CD4-positive, alpha-beta T cell treated with Interleukin-10 for 1 hour (primary cell): Measurements from ENCODE around the gene TRAIP.
"Not testable (repeated sequence)": the region's sequence is repeated elsewhere in the genome, so short reads cannot be mapped to it uniquely, and the experiment has no call there.

ENCODE experiments used
- DNase-seq: peaks from one replicate; pipeline ENCODE4 v3.0.0-alpha.2; 2020

TRAIP gene, protein sequence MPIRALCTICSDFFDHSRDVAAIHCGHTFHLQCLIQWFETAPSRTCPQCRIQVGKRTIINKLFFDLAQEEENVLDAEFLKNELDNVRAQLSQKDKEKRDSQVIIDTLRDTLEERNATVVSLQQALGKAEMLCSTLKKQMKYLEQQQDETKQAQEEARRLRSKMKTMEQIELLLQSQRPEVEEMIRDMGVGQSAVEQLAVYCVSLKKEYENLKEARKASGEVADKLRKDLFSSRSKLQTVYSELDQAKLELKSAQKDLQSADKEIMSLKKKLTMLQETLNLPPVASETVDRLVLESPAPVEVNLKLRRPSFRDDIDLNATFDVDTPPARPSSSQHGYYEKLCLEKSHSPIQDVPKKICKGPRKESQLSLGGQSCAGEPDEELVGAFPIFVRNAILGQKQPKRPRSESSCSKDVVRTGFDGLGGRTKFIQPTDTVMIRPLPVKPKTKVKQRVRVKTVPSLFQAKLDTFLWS

DNA sequence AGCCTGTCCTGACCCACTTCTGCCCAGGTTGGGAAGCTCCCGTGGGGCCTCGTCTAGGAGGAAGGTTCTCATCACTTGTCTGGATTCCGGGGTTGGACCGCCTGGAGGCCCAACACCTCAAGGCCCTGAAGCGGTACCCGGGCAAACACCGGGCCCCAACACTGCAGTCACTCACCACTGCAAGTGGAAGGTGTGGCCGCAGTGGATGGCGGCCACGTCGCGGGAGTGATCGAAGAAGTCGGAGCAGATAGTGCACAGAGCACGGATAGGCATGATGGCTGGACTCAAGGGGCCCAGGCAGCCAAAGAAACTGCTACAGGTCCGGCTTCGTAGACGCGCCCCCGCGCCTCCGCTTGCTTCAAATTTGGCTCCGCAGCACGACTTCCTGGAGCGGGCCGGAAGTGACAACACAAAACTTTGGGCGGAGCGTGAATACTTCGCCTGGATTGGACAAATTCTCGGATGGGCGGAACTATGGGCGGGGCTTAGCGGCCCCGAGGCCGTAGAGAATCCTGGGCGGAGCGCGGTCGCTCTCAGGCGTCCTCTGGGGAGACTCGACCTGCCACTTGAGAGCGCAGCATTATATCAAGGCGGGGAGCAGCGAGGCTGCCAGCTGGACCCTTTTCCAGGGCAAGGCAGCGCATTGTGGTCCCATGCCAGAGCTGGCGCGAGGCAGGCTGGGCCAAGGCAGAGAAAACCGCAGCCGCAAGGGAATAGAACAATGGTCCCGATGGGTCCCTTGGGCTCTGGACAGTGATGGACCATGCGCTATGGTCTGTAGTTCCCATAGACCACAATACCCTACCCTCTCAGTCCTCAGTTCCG, at the start of gene TRAIP:
Gene TRAIP (minus strand): TSS at position 384 of the 825 bp plus-strand sequence. CDS start 111 bp downstream, at position 273.
- peak; percentile 96 for DNase-seq

DNA sequence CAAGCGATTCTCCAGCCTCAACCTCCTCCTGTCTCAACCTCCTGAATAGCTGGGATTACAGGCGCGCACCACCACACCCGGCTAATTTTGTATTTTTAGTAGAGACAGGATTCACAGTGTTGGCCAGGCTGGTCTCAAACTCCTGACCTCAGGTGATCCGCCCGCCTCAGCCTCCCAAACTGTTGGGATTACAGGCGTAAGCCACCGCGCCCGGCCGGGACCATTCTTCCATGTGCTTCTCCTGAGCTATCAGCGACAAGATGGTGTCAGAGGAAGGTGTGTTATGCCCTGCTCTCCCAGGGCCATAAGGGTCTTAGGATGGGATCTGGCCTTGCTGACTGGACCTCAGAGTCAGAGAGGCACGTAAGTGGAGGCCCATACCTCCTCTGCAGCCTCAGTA, 48.1 kb upstream of the TRAIP start:
- not testable (repeated sequence) for DNase-seq

DNA sequence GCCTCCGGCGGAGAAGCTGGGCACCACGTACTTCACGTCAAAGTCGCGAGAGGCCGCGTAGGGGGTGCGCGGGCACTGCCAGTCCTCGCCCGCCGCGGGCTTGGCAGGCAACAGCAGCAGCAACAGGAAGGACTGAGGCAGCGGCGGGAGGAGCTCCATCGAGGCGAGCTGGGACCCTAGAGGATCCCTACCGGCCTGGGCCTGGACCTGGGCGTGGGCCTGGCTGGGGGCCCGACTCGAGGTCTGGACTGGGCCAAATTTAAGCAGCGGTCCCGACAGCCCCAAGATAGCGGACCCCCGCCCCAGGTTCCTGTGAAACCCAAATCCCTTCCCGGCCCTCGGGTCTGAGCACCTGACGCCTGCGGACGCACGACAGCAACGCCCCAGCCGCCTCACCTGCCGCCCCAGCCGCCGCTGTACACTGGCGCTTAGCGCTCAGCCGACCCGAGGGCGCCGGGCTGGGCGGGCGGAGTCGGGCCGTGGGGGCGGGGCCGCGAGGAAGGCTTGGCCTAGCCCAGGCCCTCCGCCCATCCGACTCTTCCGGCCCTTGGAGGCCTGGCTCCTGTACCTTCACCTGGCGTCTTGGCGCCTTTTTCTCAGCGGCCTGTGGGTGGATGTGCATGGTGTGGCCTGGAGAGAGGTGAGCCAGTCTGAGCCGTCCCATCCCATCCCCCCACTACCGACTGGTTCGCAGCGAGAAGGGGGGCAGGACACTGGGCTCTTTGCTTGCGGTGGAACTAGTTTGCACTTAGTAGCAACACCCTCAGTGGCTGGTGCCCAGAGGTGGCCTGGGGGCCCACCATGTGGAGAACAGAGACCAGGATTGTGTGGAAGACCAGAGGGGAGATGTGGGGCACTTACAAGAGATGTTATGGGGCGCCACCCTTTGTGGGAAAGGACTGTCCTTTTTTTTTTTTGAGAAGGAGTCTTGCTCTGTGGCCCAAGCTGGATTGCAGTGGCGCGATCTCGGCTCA, 47.4 kb upstream of the TRAIP start, which contains the start of gene MST1R:
Gene MST1R (minus strand): TSS at position 423 of the 974 bp plus-strand sequence. CDS start 264 bp downstream, at position 159.
- DNase-seq = peak; percentile 86

DNA sequence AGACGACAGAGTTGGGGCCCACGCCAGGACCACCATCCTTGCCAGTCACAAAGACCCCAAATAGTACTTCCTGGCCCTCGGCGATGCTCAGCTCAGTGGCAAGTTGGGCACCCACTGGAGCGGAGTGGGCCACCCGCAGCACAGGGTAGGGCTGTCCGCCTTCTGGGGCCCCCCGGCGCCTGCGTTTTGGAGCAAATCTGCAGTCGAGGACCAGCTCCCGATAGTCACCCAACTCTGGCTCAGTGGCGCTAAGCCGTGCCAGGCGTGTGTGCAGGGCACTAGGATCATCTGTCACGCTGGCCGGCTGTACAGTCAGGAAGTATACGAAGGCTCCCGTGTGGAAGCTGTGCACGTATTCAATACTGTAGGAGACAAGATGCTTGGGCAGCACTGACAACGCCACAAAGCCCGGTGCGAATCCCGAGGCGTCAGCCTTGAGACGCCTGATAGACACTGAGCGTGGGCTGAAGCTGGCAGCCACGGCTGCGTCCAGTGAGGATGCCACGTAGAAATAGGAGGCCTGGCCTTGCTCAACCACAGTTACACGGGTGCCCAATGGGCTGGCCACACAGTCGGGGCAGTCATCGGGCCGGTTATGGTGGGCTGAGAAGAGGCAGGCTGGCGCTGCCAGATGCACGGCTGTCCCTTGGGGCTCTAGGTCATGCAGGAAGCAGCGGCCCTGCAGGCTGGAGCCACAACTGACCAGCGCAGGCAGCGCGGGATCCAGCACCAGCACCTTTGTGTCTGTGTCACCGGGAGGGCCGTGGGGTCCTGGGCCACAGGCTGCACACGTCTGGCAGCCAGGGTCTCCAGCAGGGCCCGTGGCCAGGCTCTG, 46.4 kb upstream of the TRAIP start:
- DNase-seq = no peak

DNA sequence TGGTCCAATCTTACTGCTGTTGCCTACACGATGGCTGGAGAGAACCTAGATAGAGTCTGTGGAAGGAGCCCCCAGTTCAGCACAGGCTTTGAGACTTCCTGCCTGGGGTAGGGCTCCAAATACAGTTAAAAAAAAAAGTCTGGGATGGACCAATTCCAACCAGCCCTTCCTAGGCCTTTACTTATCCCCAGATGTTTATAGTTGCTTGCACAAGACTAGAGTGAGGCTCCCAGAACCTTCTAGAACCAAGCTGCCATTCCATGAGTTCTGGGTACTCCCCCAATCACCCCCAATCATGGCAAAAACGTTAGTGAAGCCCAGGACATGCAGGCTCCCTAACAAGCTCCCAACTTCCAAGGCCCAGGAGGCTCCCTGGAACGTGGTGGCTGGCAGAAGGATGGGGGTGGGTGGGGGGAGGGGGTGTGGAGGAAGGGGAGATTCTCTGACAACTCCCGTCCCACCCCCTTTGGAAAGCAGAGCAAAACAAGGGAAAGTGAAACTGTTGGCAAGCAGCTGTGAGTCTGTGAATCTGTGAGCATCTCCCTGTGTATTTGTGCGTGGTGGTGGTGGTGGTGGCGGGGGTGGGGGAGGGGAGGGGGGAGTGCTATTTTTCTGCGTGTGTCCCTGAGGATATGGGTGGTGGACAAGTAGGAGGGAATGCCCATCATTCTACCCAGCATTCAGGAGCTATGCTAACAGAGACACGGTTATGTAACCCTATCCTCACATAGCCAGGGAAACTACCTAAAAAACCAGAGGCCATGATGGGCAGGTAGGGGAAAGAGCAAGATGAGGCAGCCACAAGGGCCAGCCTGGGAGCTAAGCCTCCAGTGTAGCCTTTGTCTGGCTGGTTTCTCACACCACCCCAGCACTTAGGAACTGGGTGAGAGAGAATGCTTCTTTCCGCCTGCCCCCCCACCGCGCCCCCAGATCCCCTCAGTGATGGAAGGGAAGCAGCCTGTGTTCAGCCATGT, 45.3 kb upstream of the TRAIP start:
- DNase-seq = no peak

DNA sequence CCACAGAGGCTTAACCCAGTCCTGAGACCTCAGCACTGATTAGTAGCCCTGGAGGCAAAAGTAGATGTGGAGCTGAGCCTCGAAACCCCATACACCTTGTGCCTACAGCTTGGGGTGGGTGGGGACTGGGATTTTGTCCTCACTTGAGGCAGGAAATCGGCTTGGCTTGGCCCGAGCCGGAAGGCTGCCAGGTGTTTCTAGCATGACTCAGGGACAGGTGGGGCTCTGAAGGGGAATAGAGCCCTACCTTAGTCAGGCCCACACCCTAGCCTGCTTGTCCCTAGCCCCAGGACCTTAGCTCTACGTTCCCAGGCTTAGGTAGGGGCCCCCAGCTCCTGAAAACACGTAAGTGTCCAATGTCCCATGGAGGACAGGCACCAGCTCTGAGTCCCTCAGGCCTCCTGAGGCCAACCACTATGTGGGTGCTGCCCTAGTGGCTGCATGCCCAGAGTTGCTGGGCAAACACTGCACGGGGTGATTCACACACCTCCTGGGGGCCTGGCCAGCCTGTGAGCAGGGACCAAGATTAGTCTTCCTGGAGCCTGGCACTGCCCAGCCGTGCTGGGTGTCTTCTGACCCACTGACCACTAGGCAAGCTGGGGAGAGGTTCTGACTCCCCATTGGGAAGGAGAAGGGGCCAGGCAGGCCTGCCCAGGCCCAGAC, 44.3 kb upstream of the TRAIP start:
- no peak for DNase-seq

DNA sequence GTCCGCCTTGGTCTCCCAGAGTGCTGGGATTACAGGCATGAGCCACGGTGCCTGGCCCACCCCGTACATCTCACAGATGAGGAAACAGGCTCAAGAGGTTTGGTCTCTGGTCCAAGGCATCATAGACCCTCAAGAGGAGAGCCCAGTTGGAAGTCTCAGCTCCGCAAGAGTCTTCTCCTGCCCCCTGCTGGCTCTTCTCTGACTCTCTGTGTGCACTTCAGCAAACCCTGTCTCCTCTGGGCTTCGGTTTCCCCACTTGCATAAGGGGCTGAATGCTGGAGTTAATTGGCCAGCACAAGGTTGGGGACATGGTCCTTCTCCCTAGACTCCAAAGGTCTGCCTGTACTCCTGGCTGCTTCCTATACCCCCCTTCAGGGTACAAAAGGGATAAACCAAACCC, 43.5 kb upstream of the TRAIP start:
- DNase-seq = no peak

DNA sequence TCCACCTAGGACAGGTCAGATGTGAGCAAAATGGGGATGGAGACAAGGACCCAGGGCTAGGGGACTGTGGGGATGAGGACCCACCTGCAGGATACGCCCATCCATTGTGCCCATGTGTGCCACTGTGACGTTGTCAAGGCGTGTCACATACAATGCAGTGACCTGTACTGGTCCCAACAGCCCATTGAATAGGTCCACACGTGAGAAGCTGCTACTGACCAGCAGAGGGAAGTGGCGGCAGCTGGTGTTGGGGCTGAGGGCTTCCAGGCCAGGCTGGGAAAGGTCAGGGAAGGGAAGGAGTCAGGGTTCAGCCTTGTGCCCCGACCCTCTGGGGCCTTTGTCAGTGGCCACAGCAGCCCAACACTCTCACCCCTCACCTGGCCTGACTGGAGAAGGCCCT, 42.6 kb upstream of the TRAIP start:
- DNase-seq = no peak

DNA sequence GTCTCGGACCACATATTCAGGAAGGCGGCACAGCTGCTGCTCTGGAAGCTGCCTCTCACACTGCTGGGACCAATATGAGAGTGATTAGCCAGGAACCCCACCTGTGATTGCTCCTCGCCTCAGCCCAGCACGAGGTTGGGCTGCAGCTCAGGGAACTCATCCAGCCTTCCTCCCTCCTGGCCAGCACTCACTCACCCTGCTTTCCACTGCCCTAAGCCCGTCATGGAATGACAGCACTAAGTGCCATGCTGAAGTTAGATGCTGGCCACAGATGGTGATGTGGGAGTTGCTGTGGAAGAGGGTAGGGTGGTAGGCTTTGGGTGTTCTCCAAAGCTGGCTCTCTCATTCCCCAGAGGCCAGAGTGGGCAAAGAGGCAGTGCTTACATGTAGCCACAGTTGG, 40.0 kb upstream of the TRAIP start:
- DNase-seq = no peak

DNA sequence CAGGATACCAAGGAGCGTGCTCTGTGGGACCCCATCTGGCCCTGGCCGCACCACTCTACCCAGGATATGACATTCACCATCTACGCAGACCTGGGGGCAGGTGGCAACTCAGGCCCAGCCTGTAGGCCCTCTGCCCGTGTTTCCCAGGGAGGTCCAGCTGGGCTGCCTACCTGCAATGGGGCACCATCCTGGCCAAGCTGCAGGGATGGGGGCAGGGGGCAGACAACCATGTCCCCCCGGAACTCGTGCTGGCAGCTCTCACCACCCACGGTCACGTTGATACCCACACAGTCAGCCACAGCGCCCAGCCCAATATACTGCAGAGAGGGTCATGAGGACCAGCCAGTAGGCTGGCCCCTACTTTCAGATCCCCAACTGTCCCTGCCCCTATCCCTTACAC, 39.4 kb upstream of the TRAIP start:
- DNase-seq = no peak

DNA sequence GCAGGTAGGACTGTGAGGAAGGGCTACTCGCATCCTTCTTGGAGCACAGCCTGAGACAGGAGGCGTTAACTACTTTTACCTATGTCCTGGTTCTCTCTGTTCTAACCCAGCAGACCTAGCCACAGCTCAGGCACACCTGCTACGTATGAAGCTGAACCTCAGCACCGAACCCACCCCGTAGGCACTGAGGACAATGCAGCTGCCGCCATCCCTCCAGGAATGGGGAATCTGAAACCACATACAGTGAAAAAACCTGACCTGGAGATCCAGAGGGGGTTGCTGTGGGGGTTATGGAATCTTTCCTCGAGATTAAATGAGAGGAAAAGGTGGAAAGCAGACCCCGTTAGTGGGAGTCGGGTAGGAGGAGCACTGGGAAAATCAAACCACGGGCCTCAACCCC, 32.9 kb upstream of the TRAIP start:
- DNase-seq = no peak

DNA sequence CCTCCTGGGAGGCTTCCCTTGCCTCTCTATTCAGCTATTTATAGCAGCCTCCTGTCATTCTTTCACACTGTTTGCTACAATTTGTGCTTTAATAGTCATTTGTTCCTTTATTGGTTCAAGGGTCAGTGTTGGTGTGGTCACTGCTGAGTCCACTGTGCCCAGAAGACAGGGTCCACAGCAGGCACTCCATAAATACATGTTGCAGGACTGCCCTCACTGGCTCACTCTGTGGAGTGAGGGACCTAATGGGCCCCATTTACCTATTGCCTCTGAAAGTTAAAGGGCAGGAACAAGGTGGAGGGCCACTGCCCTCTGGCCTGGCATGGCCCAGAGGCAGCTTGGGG, 30.5 kb upstream of the TRAIP start:
- DNase-seq = no peak

DNA sequence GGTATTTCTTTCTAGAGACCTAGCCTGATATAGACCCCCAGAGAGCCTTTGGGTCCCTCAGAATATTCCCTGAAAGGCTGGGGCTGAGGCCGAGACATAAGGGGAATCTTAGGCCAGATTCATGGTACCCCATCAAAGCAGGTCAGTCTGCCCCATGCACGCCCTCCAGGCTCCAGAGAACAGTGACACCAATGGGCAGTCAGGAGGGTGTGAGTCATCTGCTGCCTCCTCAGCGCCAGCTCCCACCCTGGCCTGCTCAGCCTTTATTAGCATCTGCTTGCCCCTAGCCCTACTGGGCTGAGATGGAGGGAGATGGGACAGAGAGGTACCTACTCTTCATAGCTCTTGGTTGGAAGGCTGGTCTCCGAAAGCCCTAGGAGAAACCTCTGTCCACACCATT, 27.6 kb upstream of the TRAIP start:
- DNase-seq = no peak

DNA sequence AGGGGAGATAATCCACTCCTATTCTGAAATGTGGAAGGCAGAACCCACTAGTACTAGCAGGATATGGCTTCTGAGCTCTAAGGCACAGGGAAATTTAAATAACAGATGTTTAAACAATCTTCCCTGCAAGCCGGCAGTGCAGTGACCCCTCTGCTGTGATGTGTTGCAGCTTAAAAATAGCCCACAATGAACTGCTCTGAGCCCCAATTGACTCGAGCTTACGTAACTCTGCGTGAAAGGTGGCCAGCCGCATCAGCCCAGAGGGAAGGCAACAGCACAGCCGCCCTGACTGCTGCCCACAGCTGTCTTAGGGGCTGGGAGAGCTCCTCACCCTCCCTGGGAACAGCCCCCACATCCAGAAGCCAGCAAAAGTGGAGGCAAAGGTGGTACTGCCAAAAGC, 25.8 kb upstream of the TRAIP start:
- no peak for DNase-seq

DNA sequence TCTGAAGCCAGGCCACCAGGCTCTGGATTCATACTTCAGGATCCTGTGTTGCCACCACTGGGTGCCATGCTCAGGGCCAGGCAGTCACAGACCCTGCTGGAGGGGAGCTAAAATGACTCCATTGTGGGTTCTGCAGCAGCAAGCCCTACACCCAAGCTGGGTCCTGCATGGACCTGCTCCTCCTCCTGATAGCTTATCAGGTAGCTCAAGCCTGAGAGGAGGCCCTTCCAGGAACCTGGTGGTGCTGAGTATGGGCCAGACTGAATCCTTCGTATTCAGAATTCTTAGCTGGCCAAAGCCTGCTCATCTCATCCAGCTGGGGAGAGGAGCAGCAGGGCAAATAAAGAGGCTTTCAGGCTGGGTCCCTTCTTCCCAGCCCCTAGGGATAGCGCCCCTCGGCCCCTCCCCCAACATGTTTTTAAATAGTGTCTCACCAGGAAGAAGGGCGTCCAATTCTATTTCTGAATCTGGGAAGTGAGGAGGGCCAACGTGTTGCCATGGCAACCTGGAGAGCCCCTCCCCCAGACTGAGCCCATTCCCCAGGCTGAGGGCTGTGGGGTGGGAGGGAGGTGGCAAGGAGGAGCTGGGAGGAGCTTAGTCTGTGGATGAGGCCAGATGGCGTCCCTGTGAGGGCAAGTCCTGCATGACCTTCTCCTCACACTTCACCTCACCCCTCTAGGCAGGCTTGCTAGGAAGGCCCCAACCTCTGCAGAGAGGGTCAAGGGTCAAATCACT, 24.4 kb upstream of the TRAIP start:
- DNase-seq = no peak

DNA sequence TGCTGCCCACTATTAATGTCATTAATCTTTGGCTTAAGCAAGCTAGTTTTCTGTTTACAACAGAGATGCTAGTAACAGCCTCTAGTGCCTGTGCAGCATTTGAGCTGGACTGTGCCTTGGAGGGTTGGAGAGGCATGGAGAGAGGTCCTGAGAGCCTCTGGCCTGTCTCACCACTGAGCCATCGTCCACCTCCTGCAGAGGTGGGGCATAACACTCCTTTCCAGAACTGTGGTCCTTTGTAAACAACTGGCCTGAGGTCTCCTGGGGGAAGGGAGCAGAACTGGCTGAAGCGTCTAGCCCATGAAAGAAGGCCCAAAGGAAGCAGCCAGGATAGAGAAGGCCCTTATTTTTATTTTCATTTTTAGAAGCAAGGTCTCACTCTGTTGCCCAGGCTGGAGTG, 23.4 kb upstream of the TRAIP start:
- no peak for DNase-seq

DNA sequence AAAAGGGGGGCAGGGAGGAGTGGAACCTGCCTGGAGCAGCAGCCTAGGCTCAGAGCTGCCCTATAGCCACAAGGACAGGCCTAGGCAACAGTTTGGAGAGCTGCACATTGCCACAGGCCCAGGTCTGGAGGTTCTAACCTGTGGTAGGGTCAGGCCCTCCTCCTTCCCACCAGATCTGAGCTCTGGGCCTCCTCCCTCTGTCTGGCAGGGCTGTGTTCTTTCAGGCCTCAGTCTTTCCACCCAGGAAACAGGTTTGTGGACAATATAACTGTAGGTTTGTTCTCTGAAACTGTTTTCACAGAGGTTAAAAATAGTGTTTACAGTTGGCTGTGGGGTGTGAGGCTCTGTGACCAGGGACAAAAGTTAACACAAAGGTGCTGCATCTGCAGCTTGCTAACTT, 22.3 kb upstream of the TRAIP start:
- DNase-seq = no peak

DNA sequence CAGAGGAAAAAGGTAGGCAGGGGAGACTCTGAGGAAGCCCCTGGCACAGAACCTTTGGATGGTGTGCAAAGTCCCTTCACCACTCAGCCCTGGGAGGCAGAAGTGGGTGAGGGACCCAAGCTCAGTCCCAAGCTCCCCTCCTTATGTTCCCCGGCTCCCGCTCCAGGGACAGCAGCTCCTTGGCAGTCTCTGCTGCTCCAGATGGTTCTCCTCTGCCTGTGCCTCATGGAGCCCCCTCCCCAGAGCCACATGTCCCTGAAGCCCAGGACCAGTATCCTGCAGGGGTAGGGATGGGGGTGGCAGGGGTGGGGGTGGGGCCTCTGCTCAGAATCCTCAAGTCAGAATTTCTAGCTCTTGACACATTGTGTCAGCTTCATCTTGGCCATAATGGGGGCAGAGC, 21.4 kb upstream of the TRAIP start:
- DNase-seq = no peak

DNA sequence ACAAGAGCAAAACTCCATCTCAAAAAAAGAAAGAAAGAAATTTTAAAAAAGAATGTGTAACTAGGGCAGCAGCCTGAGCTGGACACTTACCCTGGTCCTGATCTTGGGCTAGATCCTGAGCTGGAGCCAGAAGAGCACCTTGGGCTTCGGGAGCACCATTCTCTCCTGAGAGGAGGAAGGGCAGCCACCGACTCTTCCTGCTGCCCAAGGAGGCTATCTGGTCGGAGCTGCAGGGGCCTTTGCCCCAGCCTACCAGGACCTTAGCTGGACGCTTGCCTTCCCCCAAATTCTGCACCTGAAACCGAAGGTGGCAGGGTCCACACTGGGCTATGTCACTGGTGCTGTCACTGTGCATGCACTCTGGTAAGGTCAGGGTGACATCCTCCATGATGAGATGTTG, 20.2 kb upstream of the TRAIP start:
- DNase-seq = no peak
